AG04450 (cell line): ENCODE results near the gene GPC5. TPM values are rescaled to one million over a fixed set of nuclear protein-coding genes. Genes with fewer than 3 reads are reported as not detected.
"Not testable (repeated sequence)": the region's sequence is repeated elsewhere in the genome, so short reads cannot be mapped to it uniquely, and the experiment has no call there.

ENCODE experiments used
- CTCF ChIA-PET: fragments of 300-600, 350-600 bp; formaldehyde crosslinking; extraction: SDS; loops from one replicate; lab custom pipeline; 2022; ENCODE audit warnings: antibody characterized with exemption, inconsistent platforms; lab: Charles Lee
- POLR2A ChIA-PET: fragments of 350-600 bp; formaldehyde crosslinking; extraction: SDS; loops from one replicate; lab custom pipeline; 2021; ENCODE audit warnings: antibody characterized with exemption, inconsistent platforms; lab: Yijun Ruan, JAX
- DNase-seq: peaks from one replicate; pipeline ENCODE4 v3.0.0-alpha.2; 2011; ENCODE audit warnings: low read depth, low spot score
- H3K27ac ChIP-seq: one replicate; pipeline ENCODE4 v1.5.1; 2012; ENCODE audit warnings: low read depth, low read length, control low read depth
- H3K27me3 ChIP-seq: one replicate; pipeline ENCODE4 v1.6.0; 2012; ENCODE audit warnings: low read length; ENCODE audit not compliant: control insufficient read depth, insufficient read depth
- H3K4me3 ChIP-seq: 2 replicates; pipeline ENCODE4 v1.5.1; 2011; ENCODE audit warnings: mild to moderate bottlenecking, low read depth, low read length, control low read depth
- H3K9me3 ChIP-seq: 2 replicates; pipeline ENCODE4 v1.5.1; 2012; ENCODE audit warnings: low read length; ENCODE audit not compliant: control insufficient read depth, insufficient read depth
- CTCF ChIP-seq: IDR thresholded peaks from 2 replicates; pipeline ENCODE4 v1.5.1; 2011; ENCODE audit warnings: low read depth, low read length, control low read depth, inconsistent platforms
- polyA plus RNA-seq: library from polyadenylated mRNA; depleted of rRNA; stranded (reverse); fragments of >200 nt; gene quantifications from 2 replicates; pipeline ENCODE4 v1.2.3, GENCODE V29; 2011

The GPC5 gene
- polyA plus RNA-seq, 1 experiment: 3.6 TPM

GRCh38 chr13:92260363-92260762 is 861.9 kb downstream of the GPC5 start:
- Histone ChIP-seq H3K27ac (no peak overlapping the region), H3K9me3 (no peaks in the 10 kb centered on the region), H3K27me3 (no peaks in the 10 kb centered on the region), H3K4me3 (no peak overlapping the region)
- ChIA-PET POLR2A (no interaction called here), CTCF (no interaction called here)
- DNase-seq: no peak
- TF ChIP-seq CTCF: no peak

- Histone ChIP-seq H3K27me3 (no peaks in the 10 kb centered on the region), H3K9me3 (no peaks in the 10 kb centered on the region), H3K4me3 (no peak overlapping the region), H3K27ac (no peak overlapping the region)
- POLR2A ChIA-PET: no interaction called here
- CTCF ChIA-PET: no interaction called here
- no peak for DNase-seq
- no peak for TF ChIP-seq CTCF
These were observed 863.8 kb downstream of the GPC5 start for GRCh38 chr13:92262100-92262788.

GRCh38 chr13:92265408-92265807 is 867.0 kb downstream of the GPC5 start:
- CTCF ChIA-PET: no interaction called here

DNA sequence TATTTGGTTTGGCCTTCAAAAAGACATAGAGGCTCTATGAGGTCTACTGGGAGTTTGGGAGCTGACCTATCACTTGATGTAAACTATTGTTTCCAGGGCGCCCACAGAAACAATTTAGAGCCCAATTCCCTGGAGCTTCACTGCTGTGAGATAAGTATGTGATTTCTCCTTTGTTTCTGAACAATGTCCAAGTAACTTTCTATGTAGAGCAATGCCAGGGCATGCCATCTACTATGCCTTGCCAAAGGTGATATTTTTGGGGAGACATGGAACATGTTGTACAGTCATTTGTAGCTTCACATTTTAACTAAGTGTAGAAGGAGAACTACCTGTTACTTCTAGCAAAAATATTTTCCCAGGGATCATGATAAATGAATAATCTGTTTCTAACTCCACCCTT is 872.6 kb downstream of the GPC5 start:
- Histone ChIP-seq H3K9me3 (no peaks in the 10 kb centered on the region), H3K4me3 (no peak overlapping the region), H3K27me3 (no peaks in the 10 kb centered on the region), H3K27ac (no peak overlapping the region)
- CTCF ChIA-PET: no interaction called here
- no peak for TF ChIP-seq CTCF
- no peak for DNase-seq
- POLR2A ChIA-PET: no interaction called here

More at GRCh38 chr13:92265408-92265807, 867.0 kb downstream of the GPC5 start:
- no peak for TF ChIP-seq CTCF
- Histone ChIP-seq H3K9me3 (no peaks in the 10 kb centered on the region), H3K27me3 (no peaks in the 10 kb centered on the region), H3K27ac (no peak overlapping the region), H3K4me3 (no peak overlapping the region)
- POLR2A ChIA-PET: no interaction called here
- DNase-seq: no peak

DNA sequence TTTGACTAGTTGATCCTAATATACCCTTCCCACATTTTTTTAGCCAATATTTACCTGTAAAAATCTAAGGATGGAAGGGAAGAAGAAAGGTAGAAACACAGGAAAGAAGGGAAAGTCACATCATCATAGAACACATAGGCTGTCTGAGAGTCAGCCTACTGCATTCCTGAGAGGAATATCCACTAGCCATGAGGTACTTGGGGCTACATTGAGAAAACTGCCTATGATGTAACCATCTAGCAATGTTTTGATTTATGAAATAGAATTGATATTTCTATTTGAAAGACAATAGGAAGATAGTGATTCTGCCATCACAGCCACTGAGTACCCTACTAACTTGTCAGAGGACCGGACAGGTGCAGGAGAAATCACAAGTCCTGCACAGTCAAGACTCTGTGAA is 873.8 kb downstream of the GPC5 start:
- POLR2A ChIA-PET: no interaction called here
- no peaks in the 10 kb centered on the region for H3K9me3 ChIP-seq
- CTCF ChIA-PET: no interaction called here

DNA sequence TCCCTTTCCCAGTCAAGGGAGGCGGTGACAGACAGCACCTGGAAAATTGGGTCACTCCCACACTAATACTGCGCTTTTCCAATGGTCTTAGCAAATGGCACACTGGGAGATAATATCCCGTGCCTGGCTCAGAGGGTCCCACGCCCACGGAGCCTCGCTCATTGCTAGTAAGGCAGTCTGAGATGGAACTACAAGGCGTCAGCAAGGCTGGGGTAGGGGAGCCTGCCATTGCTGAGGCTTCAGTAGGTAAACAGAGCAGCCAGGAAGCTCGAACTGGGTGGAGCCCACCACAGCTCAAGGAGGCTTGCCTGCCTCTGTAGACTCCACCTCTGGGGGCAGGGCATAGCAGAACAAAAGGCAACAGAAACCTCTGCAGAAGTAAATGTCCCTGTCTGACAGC is 882.6 kb downstream of the GPC5 start:
- H3K4me3 ChIP-seq, CTCF ChIA-PET, H3K27me3 ChIP-seq, DNase-seq, POLR2A ChIA-PET, H3K9me3 ChIP-seq, H3K27ac ChIP-seq: not testable (repeated sequence)

More for the DNA sequence above, 873.8 kb downstream of the GPC5 start:
- Histone ChIP-seq H3K27me3 (no peaks in the 10 kb centered on the region), H3K27ac (no peak overlapping the region), H3K4me3 (no peak overlapping the region)
- no peak for TF ChIP-seq CTCF
- no peak for DNase-seq

DNA sequence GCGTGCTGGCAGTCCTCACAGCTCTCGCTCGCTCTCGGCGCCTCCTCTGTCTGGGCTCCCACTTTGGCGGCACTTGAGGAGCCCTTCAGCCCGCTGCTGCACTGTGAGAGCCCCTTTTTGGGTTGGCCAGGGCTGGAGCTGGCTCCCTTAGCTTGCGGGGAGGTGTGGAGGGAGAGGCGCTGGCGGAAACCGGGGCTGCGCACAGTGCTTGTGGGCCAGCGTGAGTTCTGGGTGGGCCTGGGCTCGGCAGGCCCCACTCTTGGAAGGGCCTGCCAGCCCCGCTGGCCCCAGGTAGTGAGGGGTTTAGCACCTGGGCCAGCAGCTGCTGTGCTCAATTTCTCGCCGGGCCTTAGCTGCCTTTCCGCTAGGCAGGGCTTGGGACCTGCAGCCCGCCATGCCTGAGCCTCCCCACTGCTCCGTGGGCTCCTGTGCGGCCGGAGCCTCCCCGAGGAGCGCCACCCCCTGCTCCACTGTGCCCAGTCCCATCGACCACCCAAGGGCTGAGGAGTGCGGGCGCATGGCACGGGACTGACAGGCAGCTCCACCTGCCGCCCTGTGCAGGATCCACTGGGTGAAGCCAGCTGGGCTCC is 892.4 kb downstream of the GPC5 start:
- CTCF ChIA-PET, POLR2A ChIA-PET, H3K27ac ChIP-seq, H3K27me3 ChIP-seq, H3K4me3 ChIP-seq, DNase-seq, H3K9me3 ChIP-seq: not testable (repeated sequence)
